Measurements from ENCODE around the gene CHCHD4.

CHCHD4 gene

GRCh38 chr3:14118400-14119381 lies 6.0 kb downstream of the CHCHD4 start (continued):
- no peak for TF ChIP-seq ZSCAN16 (tag by site-specific recombination; IDR thresholded peaks at IDR 0.05)
- no peak for TF ChIP-seq ZNF266 (tag by site-specific recombination; IDR thresholded peaks at IDR 0.05; ENCODE audit: low read depth)
- TF ChIP-seq ZSCAN18 (tag by site-specific recombination; IDR thresholded peaks at IDR 0.05) = no peak
- no peak for TF ChIP-seq ZNF530 (tag by site-specific recombination; IDR thresholded peaks at IDR 0.05; ENCODE audit: low read depth)
- TF ChIP-seq ZNF140 (tag by site-specific recombination; IDR thresholded peaks at IDR 0.05) = no peak
- no peak for TF ChIP-seq ZFP37 (tag by site-specific recombination; IDR thresholded peaks at IDR 0.05)
- no peak for TF ChIP-seq ZNF146 (tag by site-specific recombination; IDR thresholded peaks at IDR 0.05)
- no peak for TF ChIP-seq ZNF214 (tag by site-specific recombination; IDR thresholded peaks at IDR 0.05; ENCODE audit: borderline replicate concordance)
- TF ChIP-seq ZEB2 (tag by site-specific recombination; IDR thresholded peaks at IDR 0.05) = no peak
- TF ChIP-seq ZNF654 (tag by site-specific recombination; IDR thresholded peaks at IDR 0.05; ENCODE audit: low read depth) = no peak
- no peak for TF ChIP-seq MEIS1 (CRISPR knock-in tag; IDR thresholded peaks at IDR 0.05; ENCODE audit: borderline replicate concordance)
- 0 out of 2 replicates have a peak, but pooled peaks have one; percentile 27 for TF ChIP-seq ZIC2 (tag by site-specific recombination; IDR thresholded peaks at IDR 0.05)
- no peak for TF ChIP-seq ZNF280C (tag by site-specific recombination; IDR thresholded peaks at IDR 0.05)
- no peak for TF ChIP-seq ZNF555 (tag by site-specific recombination; conservative IDR thresholded peaks at IDR 0.05)
- no peak for TF ChIP-seq ZXDB (tag by site-specific recombination; IDR thresholded peaks at IDR 0.05)
- TF ChIP-seq, protein P1, sequence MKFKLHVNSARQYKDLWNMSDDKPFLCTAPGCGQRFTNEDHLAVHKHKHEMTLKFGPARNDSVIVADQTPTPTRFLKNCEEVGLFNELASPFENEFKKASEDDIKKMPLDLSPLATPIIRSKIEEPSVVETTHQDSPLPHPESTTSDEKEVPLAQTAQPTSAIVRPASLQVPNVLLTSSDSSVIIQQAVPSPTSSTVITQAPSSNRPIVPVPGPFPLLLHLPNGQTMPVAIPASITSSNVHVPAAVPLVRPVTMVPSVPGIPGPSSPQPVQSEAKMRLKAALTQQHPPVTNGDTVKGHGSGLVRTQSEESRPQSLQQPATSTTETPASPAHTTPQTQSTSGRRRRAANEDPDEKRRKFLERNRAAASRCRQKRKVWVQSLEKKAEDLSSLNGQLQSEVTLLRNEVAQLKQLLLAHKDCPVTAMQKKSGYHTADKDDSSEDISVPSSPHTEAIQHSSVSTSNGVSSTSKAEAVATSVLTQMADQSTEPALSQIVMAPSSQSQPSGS (tag by site-specific recombination; IDR thresholded peaks at IDR 0.05; ENCODE audit: low read depth) = no peak
- 0 out of 2 replicates have a peak, but pooled peaks have one; percentile 29 for TF ChIP-seq ZBTB8A (tag by site-specific recombination; IDR thresholded peaks at IDR 0.05)
- TF ChIP-seq SALL2 (tag by site-specific recombination; IDR thresholded peaks at IDR 0.05; ENCODE audit: borderline replicate concordance) = no peak
- no peak for TF ChIP-seq ZNF768 (tag by site-specific recombination; IDR thresholded peaks at IDR 0.05)
- TF ChIP-seq BCL11A (tag by site-specific recombination; IDR thresholded peaks at IDR 0.05; ENCODE audit: low read depth) = no peak
- no peak for TF ChIP-seq ZNF211 (tag by site-specific recombination; IDR thresholded peaks at IDR 0.05; ENCODE audit: low read depth)
- TF ChIP-seq ZNF692 (tag by site-specific recombination; IDR thresholded peaks at IDR 0.05) = 0 out of 2 replicates have a peak, but pooled peaks have one; percentile 18
- TF ChIP-seq ZNF341 (tag by site-specific recombination; IDR thresholded peaks at IDR 0.05; ENCODE audit: low read depth) = 0 out of 2 replicates have a peak, but pooled peaks have one; percentile 15
- no peak for TF ChIP-seq ZNF324 (tag by site-specific recombination; IDR thresholded peaks at IDR 0.05)
- TF ChIP-seq SP3 (tag by site-specific recombination; IDR thresholded peaks at IDR 0.05) = no peak
- TF ChIP-seq ZNF544 (tag by site-specific recombination; IDR thresholded peaks at IDR 0.05) = no peak
- peak; percentile 95 for TF ChIP-seq ZNF449 (tag by site-specific recombination; IDR thresholded peaks at IDR 0.05)
- no peak for TF ChIP-seq IKZF3 (tag by site-specific recombination; IDR thresholded peaks at IDR 0.05)
- TF ChIP-seq ZSCAN23 (tag by site-specific recombination; IDR thresholded peaks at IDR 0.05) = no peak
- TF ChIP-seq ZNF16 (tag by site-specific recombination; IDR thresholded peaks at IDR 0.05; ENCODE audit: low read depth) = no peak
- TF ChIP-seq ZNF175 (tag by site-specific recombination; IDR thresholded peaks at IDR 0.05) = no peak
- TF ChIP-seq ZBTB17 (tag by site-specific recombination; IDR thresholded peaks at IDR 0.05) = 0 out of 2 replicates have a peak, but pooled peaks have one; percentile 38
- no peak for TF ChIP-seq ZNF792 (tag by site-specific recombination; IDR thresholded peaks at IDR 0.05)

Data from HEK293 (cell line).